B cell (primary cell): Measurements from ENCODE around the gene RCE1.

Experiments
- EZH2 ChIP-seq: IDR thresholded peaks from 2 replicates; pipeline ENCODE4 v1.6.1; 2012; ENCODE audit warnings: borderline replicate concordance, low read depth, mild to moderate bottlenecking, moderate library complexity, low read length; ENCODE audit not compliant: insufficient read depth, poor library complexity, severe bottlenecking
- TF ChIP-seq, protein P1 (sequence below): fragments of 200-600 bp; IDR thresholded peaks from one replicate; pipeline ENCODE4 v1.8.0; 2022; ENCODE audit warnings: antibody characterized with exemption, mild to moderate bottlenecking

DNA sequence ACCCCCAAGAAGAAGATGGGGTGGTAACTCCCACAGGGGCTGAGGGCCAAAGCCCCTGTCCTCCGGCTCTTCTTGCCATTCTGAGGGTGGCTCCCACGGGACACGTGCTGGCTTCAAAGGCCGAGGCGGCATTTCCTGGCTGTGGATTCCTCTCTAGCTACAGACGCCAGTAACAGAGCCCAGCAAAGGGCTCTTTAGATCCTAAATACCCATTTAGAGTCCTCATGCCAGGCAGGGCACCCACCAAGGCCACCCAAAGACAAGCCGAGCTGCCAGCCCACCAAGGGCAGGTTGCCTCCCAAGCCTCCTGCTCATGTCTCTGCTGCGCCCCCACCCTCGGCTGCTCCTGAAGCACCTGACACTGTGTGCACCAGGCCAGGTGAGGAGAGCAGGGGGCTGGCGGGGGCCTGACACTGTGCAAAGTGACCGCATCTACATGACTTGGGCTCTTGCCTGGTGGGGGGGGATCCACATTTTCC, 19.4 kb downstream of the RCE1 start:
- TF ChIP-seq, protein P1, sequence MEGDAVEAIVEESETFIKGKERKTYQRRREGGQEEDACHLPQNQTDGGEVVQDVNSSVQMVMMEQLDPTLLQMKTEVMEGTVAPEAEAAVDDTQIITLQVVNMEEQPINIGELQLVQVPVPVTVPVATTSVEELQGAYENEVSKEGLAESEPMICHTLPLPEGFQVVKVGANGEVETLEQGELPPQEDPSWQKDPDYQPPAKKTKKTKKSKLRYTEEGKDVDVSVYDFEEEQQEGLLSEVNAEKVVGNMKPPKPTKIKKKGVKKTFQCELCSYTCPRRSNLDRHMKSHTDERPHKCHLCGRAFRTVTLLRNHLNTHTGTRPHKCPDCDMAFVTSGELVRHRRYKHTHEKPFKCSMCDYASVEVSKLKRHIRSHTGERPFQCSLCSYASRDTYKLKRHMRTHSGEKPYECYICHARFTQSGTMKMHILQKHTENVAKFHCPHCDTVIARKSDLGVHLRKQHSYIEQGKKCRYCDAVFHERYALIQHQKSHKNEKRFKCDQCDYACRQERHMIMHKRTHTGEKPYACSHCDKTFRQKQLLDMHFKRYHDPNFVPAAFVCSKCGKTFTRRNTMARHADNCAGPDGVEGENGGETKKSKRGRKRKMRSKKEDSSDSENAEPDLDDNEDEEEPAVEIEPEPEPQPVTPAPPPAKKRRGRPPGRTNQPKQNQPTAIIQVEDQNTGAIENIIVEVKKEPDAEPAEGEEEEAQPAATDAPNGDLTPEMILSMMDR = no peak
- TF ChIP-seq EZH2 = no peak
